HG03280 (cell line): ENCODE results near the gene IL2RA.
"Not testable (repeated sequence)": the region's sequence is repeated elsewhere in the genome, so short reads cannot be mapped to it uniquely, and the experiment has no call there.

ENCODE experiments used
- ATAC-seq: cut with Tn5 transposase; IDR thresholded peaks from one replicate; pipeline ENCODE4 v1.9.1; 2021; ENCODE audit warnings: mild to moderate bottlenecking, moderate library complexity; ENCODE audit not compliant: unreplicated experiment

IL2RA gene

GRCh38 chr10:5963071-5963470 lies 99.1 kb downstream of the IL2RA start:
- no peak for ATAC-seq

- not testable (repeated sequence) for ATAC-seq
Measured at GRCh38 chr10:5962358-5962940, 99.7 kb downstream of the IL2RA start.

- ATAC-seq, result no peak
Measured at GRCh38 chr10:5961405-5962100, 100.6 kb downstream of the IL2RA start.

- not testable (repeated sequence) for ATAC-seq
Measured at GRCh38 chr10:5960973-5961275, 101.2 kb downstream of the IL2RA start.
